PC-9 (cell line): ENCODE measurements around the gene PPP2R3A.

Experiments used
- EZH2 ChIP-seq: fragments of 200-600 bp; sonication (generic); IDR thresholded peaks from 2 replicates; pipeline ENCODE4 v1.8.0; 2017; ENCODE audit warnings: antibody characterized with exemption, low read depth
- TF ChIP-seq, protein P1 (sequence below): fragments of 200-600 bp; sonication (generic); conservative IDR thresholded peaks from 2 replicates; pipeline ENCODE4 v1.6.1; 2017; ENCODE audit warnings: mixed run types, antibody characterized with exemption, mild to moderate bottlenecking, moderate library complexity

DNA sequence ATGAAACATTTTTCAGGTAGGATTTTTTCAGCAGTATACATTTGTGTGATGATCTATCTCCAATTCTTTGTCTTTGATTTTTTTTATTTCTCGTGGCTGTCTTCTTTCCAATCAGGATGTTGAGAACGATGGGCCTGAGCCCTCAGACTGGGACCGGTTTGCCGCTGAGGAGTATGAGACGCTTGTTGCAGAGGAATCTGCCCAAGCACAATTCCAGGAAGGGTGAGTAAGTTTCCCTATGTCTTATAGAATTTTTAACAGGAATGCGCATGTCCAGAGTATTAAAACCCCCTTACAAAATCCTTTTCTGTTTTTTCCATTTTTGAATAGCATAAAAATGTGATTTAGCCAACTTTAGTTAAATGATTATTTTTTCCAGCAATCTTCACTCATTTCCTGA lies 140.6 kb downstream of the PPP2R3A start:
- no peak for TF ChIP-seq EZH2
- TF ChIP-seq, protein P1, sequence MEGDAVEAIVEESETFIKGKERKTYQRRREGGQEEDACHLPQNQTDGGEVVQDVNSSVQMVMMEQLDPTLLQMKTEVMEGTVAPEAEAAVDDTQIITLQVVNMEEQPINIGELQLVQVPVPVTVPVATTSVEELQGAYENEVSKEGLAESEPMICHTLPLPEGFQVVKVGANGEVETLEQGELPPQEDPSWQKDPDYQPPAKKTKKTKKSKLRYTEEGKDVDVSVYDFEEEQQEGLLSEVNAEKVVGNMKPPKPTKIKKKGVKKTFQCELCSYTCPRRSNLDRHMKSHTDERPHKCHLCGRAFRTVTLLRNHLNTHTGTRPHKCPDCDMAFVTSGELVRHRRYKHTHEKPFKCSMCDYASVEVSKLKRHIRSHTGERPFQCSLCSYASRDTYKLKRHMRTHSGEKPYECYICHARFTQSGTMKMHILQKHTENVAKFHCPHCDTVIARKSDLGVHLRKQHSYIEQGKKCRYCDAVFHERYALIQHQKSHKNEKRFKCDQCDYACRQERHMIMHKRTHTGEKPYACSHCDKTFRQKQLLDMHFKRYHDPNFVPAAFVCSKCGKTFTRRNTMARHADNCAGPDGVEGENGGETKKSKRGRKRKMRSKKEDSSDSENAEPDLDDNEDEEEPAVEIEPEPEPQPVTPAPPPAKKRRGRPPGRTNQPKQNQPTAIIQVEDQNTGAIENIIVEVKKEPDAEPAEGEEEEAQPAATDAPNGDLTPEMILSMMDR, result no peak
